Esophagus muscularis mucosa (tissue), 4 donors: Measurements from ENCODE around the gene SPEG. TPM values are rescaled to one million over a fixed set of nuclear protein-coding genes. Genes with fewer than 3 reads are reported as not detected.

ENCODE experiments used
- DNase-seq: peaks from one replicate; pipeline ENCODE4 v3.0.0-alpha.2; 2017; ENCODE audit errors: extremely low spot score
- H3K27ac ChIP-seq, 4 donors: fragments of 200-600 bp; sonication (generic); replicated peaks in 1 of 4; 1 replicate in 3 of 4; 2 replicates in 1 of 4; pipeline ENCODE4 v1.5.1; 2016 to 2019; ENCODE audit warnings: mild to moderate bottlenecking in 1 of 4
- H3K27me3 ChIP-seq, 4 donors: fragments of 200-600 bp; sonication (generic); one replicate each; pipeline versions ENCODE4 v1.5.1 to v1.6.0; 2016 to 2019
- H3K36me3 ChIP-seq, 4 donors: fragments of 200-600 bp; sonication (generic); one replicate each; pipeline ENCODE4 v1.5.1; 2016 to 2019
- H3K4me1 ChIP-seq, 4 donors: fragments of 200-600 bp; sonication (generic); one replicate each; pipeline ENCODE4 v1.5.1; 2016 to 2019
- H3K4me3 ChIP-seq, 4 donors: fragments of 200-600 bp; sonication (generic); 1 replicate in 2 of 4; 2 replicates in 2 of 4; pipeline ENCODE4 v1.5.1; 2016 to 2019; ENCODE audit warnings: mild to moderate bottlenecking in 4 of 4, moderate library complexity in 1 of 4
- H3K9me3 ChIP-seq, 4 donors: fragments of 200-600 bp; sonication (generic); 1 replicate in 3 of 4; 2 replicates in 1 of 4; pipeline ENCODE4 v1.5.1; 2016 to 2019
- EP300 ChIP-seq: sonication (generic); formaldehyde crosslinking; IDR thresholded peaks from one replicate; pipeline ENCODE4 v1.6.1; 2017; ENCODE audit warnings: antibody characterized with exemption
- POLR2A ChIP-seq: fragments of 450-650 bp; IDR thresholded peaks from one replicate; pipeline ENCODE4 v1.6.1; 2017; ENCODE audit warnings: antibody characterized with exemption, moderate library complexity, mild to moderate bottlenecking, low read depth
- POLR2AphosphoS5 ChIP-seq, 2 donors: sonication (generic); formaldehyde crosslinking; IDR thresholded peaks; one replicate each; pipeline ENCODE4 v1.6.1; 2017; ENCODE audit warnings: antibody characterized with exemption in 2 of 2
- WGBS: methylation state at CpG from one replicate; pipeline ENCODE4 v1.1.5; 2018; 5-methylcytosine and 5-hydroxymethylcytosine counted together
- intact Hi-C: fragments of 100-400 bp; cut with DNase I; formaldehyde crosslinking; loops from one replicate; pipeline ENCODE4 v1.15.1; 2023
- total RNA-seq, 4 donors: library from RNA; depleted of rRNA; stranded (reverse); fragments of >200 nt; gene quantifications; one replicate each; pipeline versions ENCODE4 v1.1.0 to v1.2.1, GENCODE V29; 2016
- TF ChIP-seq, protein P1 (sequence below), 3 experiments: fragments of 200-600 bp in 2 of 3; fragments of 450-650 bp in 1 of 3; sonication (generic) in 2 of 3; IDR thresholded peaks; one replicate each; pipeline ENCODE4 v1.5.1; 2017 to 2019; ENCODE audit warnings: antibody characterized with exemption in 3 of 3, mild to moderate bottlenecking in 2 of 3, moderate library complexity in 1 of 3

Gene SPEG
- total RNA-seq, 4 donors from 2014 or later, result 115 to 251 (median 180) TPM

DNA sequence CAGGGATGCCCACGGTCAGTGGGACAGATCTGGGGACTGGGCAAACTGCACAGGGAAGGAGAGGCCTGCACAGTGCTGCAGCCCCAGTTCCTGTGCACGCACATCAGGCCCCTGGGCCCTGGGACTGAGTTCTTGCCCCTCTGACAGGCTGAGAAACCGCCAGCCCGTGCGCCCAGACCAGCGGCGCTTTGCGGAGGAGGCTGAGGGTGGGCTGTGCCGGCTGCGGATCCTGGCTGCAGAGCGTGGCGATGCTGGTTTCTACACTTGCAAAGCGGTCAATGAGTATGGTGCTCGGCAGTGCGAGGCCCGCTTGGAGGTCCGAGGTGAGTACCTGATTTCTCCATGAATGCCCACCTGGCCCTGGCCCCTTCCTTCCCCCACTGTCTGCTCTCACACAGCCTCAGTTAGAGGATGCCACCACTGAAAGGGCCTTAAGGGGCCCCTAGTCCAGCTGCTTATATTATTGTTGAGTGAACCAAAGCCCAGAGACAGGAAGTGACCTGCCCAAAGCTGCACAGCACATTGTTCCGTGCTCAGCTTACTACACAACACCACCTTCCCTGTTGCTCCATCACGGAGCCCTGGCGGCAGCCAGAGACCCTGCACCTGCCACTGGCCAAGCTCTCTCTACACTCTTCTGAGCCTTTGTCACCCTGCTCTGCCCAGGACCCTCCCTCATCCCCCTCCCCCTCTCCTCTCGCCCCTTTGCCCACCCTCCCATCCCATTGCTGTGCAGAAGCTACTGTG, 29.8 kb downstream of the SPEG start:
- TF ChIP-seq POLR2A (no peak), POLR2AphosphoS5 (IDR thresholded peaks at IDR 0.05) (peak in 1 of 2 donors; percentile 44), EP300 (no peak)
- TF ChIP-seq, protein P1, sequence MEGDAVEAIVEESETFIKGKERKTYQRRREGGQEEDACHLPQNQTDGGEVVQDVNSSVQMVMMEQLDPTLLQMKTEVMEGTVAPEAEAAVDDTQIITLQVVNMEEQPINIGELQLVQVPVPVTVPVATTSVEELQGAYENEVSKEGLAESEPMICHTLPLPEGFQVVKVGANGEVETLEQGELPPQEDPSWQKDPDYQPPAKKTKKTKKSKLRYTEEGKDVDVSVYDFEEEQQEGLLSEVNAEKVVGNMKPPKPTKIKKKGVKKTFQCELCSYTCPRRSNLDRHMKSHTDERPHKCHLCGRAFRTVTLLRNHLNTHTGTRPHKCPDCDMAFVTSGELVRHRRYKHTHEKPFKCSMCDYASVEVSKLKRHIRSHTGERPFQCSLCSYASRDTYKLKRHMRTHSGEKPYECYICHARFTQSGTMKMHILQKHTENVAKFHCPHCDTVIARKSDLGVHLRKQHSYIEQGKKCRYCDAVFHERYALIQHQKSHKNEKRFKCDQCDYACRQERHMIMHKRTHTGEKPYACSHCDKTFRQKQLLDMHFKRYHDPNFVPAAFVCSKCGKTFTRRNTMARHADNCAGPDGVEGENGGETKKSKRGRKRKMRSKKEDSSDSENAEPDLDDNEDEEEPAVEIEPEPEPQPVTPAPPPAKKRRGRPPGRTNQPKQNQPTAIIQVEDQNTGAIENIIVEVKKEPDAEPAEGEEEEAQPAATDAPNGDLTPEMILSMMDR (IDR thresholded peaks at IDR 0.05), result peak in 1 of 3 experiments; percentile 16
- Histone ChIP-seq H3K36me3 (peaks cover 20 to 58% (median 39%) of the 10 kb centered on the region in 4 donors), H3K9me3 (no peaks in the 10 kb centered on the region), H3K4me1 (peaks cover 54 to 100% (median 99%) of the 10 kb centered on the region in 4 donors), H3K4me3 (no peak overlapping the region), H3K27ac (peak overlapping the region; percentile 94 to 99 (median 96)), H3K27me3 (peaks cover 0 to 6% (median 0%) of the 10 kb centered on the region in 4 donors)
- 75% methylated on average over 16 of the region's 21 CpGs for WGBS
- intact Hi-C loops, result no loop called here
- DNase-seq, result no peak

DNA sequence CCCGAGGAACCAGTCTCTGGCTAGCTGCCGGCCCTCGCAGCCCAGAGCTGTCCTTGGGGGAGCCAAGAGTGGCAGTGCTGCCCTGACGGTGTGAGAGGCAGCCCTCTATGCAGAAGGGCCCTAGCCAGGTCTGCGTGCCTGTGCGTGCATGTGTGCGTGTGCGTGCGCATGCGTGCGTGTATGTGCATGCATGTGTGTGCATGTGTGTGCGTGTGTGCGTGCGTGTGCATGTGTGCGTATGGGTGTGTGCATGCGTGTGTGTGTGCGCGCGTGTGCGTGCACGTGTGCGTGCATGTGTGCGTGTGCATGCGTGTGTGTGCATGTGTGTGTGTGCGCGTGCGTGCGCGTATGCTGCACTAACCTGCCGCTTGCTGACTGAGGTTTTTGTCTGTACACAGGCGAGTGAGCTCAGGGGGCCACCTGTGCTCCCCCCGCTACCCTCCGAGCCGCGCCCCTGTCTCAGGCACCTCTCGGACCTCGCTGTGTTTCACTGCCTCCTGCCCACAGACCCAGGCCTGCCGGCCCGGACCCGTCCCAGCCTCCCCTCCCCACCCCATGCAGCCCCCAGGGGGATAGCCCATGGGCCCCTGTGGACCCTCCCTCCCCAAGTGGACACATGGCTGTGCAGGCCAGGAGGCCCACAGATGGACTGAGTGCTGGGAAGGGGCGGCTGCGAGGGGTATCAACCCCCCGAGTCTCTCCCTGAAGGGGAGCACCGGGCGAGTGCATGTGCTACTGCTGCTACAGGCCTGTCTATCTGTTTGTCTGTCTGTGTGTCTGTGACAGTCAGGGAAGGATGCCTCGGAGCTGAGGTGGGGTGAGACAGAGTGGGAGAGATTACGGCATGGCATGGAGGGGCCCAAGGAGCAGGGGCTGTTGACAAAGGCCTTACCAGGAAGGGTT, 31.3 kb downstream of the SPEG start:
- Histone ChIP-seq H3K27me3 (peaks cover 0 to under 1% (median 0%) of the 10 kb centered on the region in 4 donors), H3K36me3 (peaks cover 20 to 64% (median 40%) of the 10 kb centered on the region in 4 donors)

DNA sequence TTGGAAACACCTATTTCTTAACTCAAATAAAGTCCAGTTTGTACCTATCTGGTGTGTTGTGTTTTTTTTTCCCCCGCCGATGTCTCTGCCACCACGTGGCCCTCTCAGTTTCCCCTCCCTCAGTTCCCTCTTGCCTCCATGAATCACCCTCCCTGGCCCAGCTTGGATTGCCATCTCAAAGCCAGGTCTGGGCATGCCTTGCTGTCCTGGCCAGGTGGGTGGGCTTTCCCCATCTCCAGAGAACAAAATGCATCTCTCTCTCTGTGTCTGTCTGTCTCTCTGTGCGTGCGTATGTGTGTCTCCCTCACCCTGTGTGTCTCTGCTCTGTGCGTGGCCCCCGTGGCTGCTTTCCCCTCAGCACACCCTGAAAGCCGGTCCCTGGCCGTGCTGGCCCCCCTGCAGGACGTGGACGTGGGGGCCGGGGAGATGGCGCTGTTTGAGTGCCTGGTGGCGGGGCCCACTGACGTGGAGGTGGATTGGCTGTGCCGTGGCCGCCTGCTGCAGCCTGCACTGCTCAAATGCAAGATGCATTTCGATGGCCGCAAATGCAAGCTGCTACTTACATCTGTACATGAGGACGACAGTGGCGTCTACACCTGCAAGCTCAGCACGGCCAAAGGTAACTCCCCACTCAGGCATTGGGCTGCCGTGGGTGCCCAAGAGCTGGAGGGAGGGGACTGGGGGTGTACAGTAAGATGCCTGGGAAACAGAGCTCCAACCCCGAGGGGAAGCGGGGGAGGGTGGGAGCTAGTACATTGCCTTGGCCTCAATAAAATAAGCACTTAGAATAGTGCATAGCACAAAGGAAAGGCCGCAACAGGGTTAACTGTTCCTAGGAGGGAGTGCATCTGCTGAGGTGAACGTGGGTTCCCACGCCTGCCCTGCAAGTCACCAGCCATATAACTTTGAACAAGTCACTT, 32.4 kb downstream of the SPEG start:
- WGBS, result 55% methylated on average over 23 of the region's 28 CpGs
- no peak overlapping the region for H3K4me3 ChIP-seq
- peaks cover 17 to 71% (median 44%) of the 10 kb centered on the region in 4 donors for H3K36me3 ChIP-seq
- TF ChIP-seq POLR2A (no peak), POLR2AphosphoS5 (IDR thresholded peaks at IDR 0.05) (no peak), EP300 (no peak)
- TF ChIP-seq, protein P1 (IDR thresholded peaks at IDR 0.05), result no peak
- peaks cover 42 to 97% (median 92%) of the 10 kb centered on the region in 4 donors for H3K4me1 ChIP-seq
- no peaks in the 10 kb centered on the region for H3K9me3 ChIP-seq
- H3K27ac ChIP-seq, result peak overlapping the region; percentile 94 to 99 (median 96)
- DNase-seq, result no peak
- H3K27me3 ChIP-seq, result no peaks in the 10 kb centered on the region
- intact Hi-C loops, result no loop called here

More for the DNA sequence above, 31.3 kb downstream of the SPEG start:
- no peak overlapping the region for H3K4me3 ChIP-seq
- DNase-seq, result no peak
- peaks cover 42 to 100% (median 99%) of the 10 kb centered on the region in 4 donors for H3K4me1 ChIP-seq
- no peaks in the 10 kb centered on the region for H3K9me3 ChIP-seq
- peak overlapping the region; percentile 94 to 99 (median 96) for H3K27ac ChIP-seq
- TF ChIP-seq, protein P1 (IDR thresholded peaks at IDR 0.05), result no peak
- TF ChIP-seq EP300, result no peak
- no peak for TF ChIP-seq POLR2AphosphoS5 (IDR thresholded peaks at IDR 0.05)
- TF ChIP-seq POLR2A, result no peak
- intact Hi-C loops, result no loop called here
- 80% methylated on average over 30 of the region's 47 CpGs for WGBS

DNA sequence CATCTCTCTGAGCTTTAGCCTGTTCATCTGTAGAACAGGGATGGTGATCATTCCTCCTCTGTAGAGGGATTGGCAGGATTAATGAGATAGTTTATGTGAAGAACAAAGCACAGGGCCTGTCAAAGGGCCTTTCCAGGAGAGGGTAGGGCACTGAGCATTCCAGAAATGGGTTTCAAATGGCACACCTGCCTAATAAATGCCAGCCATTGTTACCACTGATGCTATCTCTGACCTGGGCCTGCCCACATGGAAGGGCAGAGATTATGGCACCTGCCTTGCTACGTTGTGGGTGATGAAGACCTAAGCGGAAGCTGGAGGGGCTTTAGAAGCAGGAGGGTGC, 33.1 kb downstream of the SPEG start:
- peak overlapping the region; percentile 94 to 99 (median 96) for H3K27ac ChIP-seq
- H3K4me3 ChIP-seq, result no peak overlapping the region
- TF ChIP-seq EP300, result no peak
- TF ChIP-seq POLR2AphosphoS5 (IDR thresholded peaks at IDR 0.05), result peak in 1 of 2 donors; percentile 38
- H3K36me3 ChIP-seq, result peaks cover 14 to 70% (median 44%) of the 10 kb centered on the region in 4 donors
- DNase-seq, result no peak
- H3K4me1 ChIP-seq, result peaks cover 42 to 95% (median 89%) of the 10 kb centered on the region in 4 donors
- WGBS, result 60% methylated on average over 2 of the region's 2 CpGs
- intact Hi-C loops, result no loop called here
- H3K27me3 ChIP-seq, result no peaks in the 10 kb centered on the region
- H3K9me3 ChIP-seq, result no peaks in the 10 kb centered on the region
